ENCODE results near the gene PSMA5.
A peak's percentile ranks its signal among the peaks of the same experiment; 100 is the strongest.

PSMA5 gene

DNA sequence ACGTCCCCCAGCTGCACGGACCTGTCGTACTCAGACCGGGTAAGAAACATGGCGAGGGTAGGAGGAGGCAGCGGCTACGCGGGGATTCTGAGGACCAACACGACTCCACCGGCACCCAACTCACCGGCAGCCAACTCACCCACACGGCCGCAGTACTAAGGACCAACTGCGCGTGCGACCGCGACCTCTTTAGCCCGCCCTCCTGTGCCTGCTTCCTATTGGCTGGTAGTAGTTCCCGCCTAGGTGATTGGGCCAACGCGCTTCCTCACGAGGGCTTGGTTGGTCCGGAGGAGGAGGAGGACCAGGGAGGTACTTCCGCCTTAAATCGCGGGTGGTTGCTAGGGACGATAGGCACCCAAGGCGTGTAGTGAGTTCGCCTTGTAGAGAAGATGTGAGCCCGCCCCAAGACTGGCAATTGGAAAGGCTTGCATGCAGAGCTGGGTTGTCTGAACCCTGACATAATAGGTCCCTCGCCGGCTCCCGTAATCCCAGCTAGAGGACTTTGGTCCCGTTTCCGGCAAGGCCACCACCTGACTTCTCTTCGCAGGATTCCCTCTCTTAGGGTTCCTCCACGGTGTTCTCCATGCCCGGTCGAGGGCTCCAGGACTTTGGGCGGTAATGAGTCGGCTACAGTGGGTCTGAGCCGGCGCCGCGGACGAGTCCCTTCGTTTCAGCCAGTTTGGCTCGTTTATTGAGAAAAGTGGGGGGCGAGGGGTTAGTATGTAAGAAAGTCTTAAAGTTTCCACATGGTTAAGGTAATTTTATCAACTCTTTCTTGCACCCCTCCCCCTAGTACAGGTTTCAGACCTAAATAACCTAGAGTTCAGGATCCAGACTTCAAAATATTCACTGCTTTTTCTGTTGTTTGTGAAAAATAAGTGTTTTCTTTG, at the start of gene PSMA5:
PSMA5 (minus strand) TSS at position 168 of the 890 bp plus-strand sequence; CDS start at position 50, 118 bp downstream.
- TF ChIP-seq CEBPB (IDR thresholded peaks at IDR 0.05) (no peak), YY1 (IDR thresholded peaks at IDR 0.05; ENCODE audit: low read depth) (0 out of 2 replicates have a peak, but pooled peaks have one; percentile 36), TAF1 (IDR thresholded peaks at IDR 0.05; ENCODE audit: low read depth) (peak; percentile 85), TCF12 (IDR thresholded peaks at IDR 0.05; ENCODE audit: low read depth) (no peak), EGR1 (IDR thresholded peaks at IDR 0.05) (no peak), REST (IDR thresholded peaks at IDR 0.05; ENCODE audit: low read depth) (no peak), USF1 (IDR thresholded peaks at IDR 0.05) (peak; percentile 76), FOXM1 (IDR thresholded peaks at IDR 0.05; ENCODE audit: borderline replicate concordance, low read depth) (no peak)
- TF ChIP-seq, protein P1, sequence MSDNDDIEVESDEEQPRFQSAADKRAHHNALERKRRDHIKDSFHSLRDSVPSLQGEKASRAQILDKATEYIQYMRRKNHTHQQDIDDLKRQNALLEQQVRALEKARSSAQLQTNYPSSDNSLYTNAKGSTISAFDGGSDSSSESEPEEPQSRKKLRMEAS (IDR thresholded peaks at IDR 0.05), result peak; percentile 69

GRCh38 chr1:109475261-109475660, 49.0 kb upstream of the PSMA5 start:
- TF ChIP-seq RAD21 (IDR thresholded peaks at IDR 0.05; ENCODE audit: low read depth) (no peak), CEBPB (IDR thresholded peaks at IDR 0.05) (no peak), USF1 (IDR thresholded peaks at IDR 0.05) (no peak), EP300 (IDR thresholded peaks at IDR 0.05; ENCODE audit: borderline replicate concordance) (no peak)

DNA sequence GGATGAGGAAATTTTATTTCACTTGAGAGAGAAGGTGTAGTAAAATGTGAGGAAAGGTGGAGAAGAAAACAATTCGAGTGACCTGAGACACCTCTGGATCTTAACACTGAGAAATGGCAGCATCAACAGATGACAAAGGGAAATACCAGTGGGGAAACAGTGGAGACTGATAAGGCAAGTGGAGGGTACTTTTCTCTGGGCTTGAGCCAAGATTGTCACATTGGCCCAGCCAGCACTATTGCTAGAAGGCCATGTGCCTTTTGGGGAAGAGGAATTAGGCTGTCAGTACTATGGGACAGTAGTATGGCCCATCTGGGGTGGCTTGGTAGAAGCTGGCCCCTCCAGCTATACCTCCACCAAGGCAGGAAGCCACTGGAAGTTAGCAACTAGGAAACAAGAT, 48.4 kb upstream of the PSMA5 start:
- TF ChIP-seq, protein P1 (IDR thresholded peaks at IDR 0.05), result no peak

GRCh38 chr1:109472779-109473178, 46.5 kb upstream of the PSMA5 start:
- no peak for TF ChIP-seq ZBTB7A (IDR thresholded peaks at IDR 0.05; ENCODE audit: low read depth)
- TF ChIP-seq, protein P1 (IDR thresholded peaks at IDR 0.05), result no peak
- TF ChIP-seq NFIC (IDR thresholded peaks at IDR 0.05), result no peak
- no peak for TF ChIP-seq EGR1 (IDR thresholded peaks at IDR 0.05)
- TF ChIP-seq USF1 (IDR thresholded peaks at IDR 0.05), result no peak
- TF ChIP-seq CREB1 (IDR thresholded peaks at IDR 0.05; ENCODE audit: low read depth), result no peak
- no peak for TF ChIP-seq CEBPB (IDR thresholded peaks at IDR 0.05)
- no peak for TF ChIP-seq TCF12 (IDR thresholded peaks at IDR 0.05; ENCODE audit: low read depth)
- no peak for TF ChIP-seq YY1 (IDR thresholded peaks at IDR 0.05; ENCODE audit: low read depth)
- no peak for TF ChIP-seq REST (IDR thresholded peaks at IDR 0.05; ENCODE audit: low read depth)
- TF ChIP-seq TAF1 (IDR thresholded peaks at IDR 0.05; ENCODE audit: low read depth), result no peak

GRCh38 chr1:109470245-109470644, 44.0 kb upstream of the PSMA5 start:
- TF ChIP-seq TCF12 (IDR thresholded peaks at IDR 0.05; ENCODE audit: low read depth) (no peak), NFIC (IDR thresholded peaks at IDR 0.05) (no peak), CEBPB (IDR thresholded peaks at IDR 0.05) (no peak), REST (IDR thresholded peaks at IDR 0.05; ENCODE audit: low read depth) (no peak), RAD21 (IDR thresholded peaks at IDR 0.05; ENCODE audit: low read depth) (no peak), CREB1 (IDR thresholded peaks at IDR 0.05; ENCODE audit: low read depth) (no peak), ZBTB7A (IDR thresholded peaks at IDR 0.05; ENCODE audit: low read depth) (no peak), FOXM1 (IDR thresholded peaks at IDR 0.05; ENCODE audit: borderline replicate concordance, low read depth) (no peak), EP300 (IDR thresholded peaks at IDR 0.05; ENCODE audit: borderline replicate concordance) (no peak), YY1 (IDR thresholded peaks at IDR 0.05; ENCODE audit: low read depth) (no peak), EGR1 (IDR thresholded peaks at IDR 0.05) (no peak), TAF1 (IDR thresholded peaks at IDR 0.05; ENCODE audit: low read depth) (no peak), USF1 (IDR thresholded peaks at IDR 0.05) (no peak)
- TF ChIP-seq, protein P1 (IDR thresholded peaks at IDR 0.05), result no peak
